Right lobe of liver (tissue), 6 donors: ENCODE measurements around the gene GALNT14. TPM values are rescaled to one million over a fixed set of nuclear protein-coding genes. Genes with fewer than 3 reads are reported as not detected.

Source experiments
- ATAC-seq, 4 donors: fragments of 200-7000 bp; cut with Tn5 transposase; one replicate each; pipeline ENCODE4 v1.9.1; 2020; ENCODE audit warnings: mild to moderate bottlenecking in 4 of 4, moderate library complexity in 4 of 4
- DNase-seq, 3 donors: peaks; one replicate each; pipeline ENCODE4 v3.0.0-alpha.2; 2020
- H3K27ac ChIP-seq, 3 donors: fragments of 200-600 bp; one replicate each; pipeline ENCODE4 v1.8.0; 2022
- H3K27me3 ChIP-seq, 2 donors: fragments of 200-600 bp; one replicate each; pipeline ENCODE4 v1.8.0; 2022
- H3K36me3 ChIP-seq, 4 donors: fragments of 200-600 bp; sonication (generic) in 1 of 4; one replicate each; pipeline versions ENCODE4 v1.5.1 to v1.8.0; 2017 to 2022; ENCODE audit warnings: control low read depth in 1 of 4
- H3K4me1 ChIP-seq, 4 donors: fragments of 200-600 bp; sonication (generic) in 1 of 4; one replicate each; pipeline versions ENCODE4 v1.5.1 to v1.8.0; 2017 to 2022; ENCODE audit warnings: control low read depth in 1 of 4
- H3K4me3 ChIP-seq, 3 donors: fragments of 200-600 bp; one replicate each; pipeline ENCODE4 v1.8.0; 2022
- H3K9me3 ChIP-seq, 4 donors: fragments of 200-600 bp; sonication (generic) in 1 of 4; one replicate each; pipeline versions ENCODE4 v1.5.1 to v1.8.0; 2017 to 2022; ENCODE audit warnings: control low read depth in 1 of 4
- POLR2A ChIP-seq: fragments of 450-650 bp; IDR thresholded peaks from one replicate; pipeline ENCODE4 v1.6.1; 2017; ENCODE audit warnings: antibody characterized with exemption, mild to moderate bottlenecking
- WGBS: methylation state at CpG from one replicate; pipeline ENCODE4 v1.1.6; 2018; ENCODE audit warnings: low coverage, low lambda C conversion rate; ENCODE audit not compliant: insufficient coverage; ENCODE audit errors: missing lambda C conversion rate; 5-methylcytosine and 5-hydroxymethylcytosine counted together
- intact Hi-C, 2 donors: fragments of 100-400 bp; cut with DNase I; formaldehyde crosslinking; loops; one replicate each; pipeline versions ENCODE4 v1.11.2 to v1.14.1; 2022
- total RNA-seq, 6 experiments: library from RNA; depleted of rRNA in 2 of 6; stranded (reverse); fragments of >200 nt in 2 of 6; fragmentation: NEBNext Ultra II Directional in 3 of 6; extraction: Animal tissue kit (Norgen Biotek cat#: 25700) in 3 of 6; gene quantifications; one replicate each; pipeline versions ENCODE4 v1.1.0 to v1.2.4, GENCODE V29; 2016 to 2023
- TF ChIP-seq, protein P1 (sequence below), 4 donors: fragments of 200-600 bp in 3 of 4; fragments of 450-650 bp in 1 of 4; IDR thresholded peaks; one replicate each; pipeline versions ENCODE4 v1.5.1 to v1.8.0; 2016 to 2022; ENCODE audit warnings: antibody characterized with exemption in 4 of 4, mild to moderate bottlenecking in 2 of 4
- donor health status: DM: no; HTN: yes; CAD: no.
- donor health status: DM: no; HTN: no; CAD: no.
- donor health status: DM: no; HTN: no; CAD: no.
- donor health status: DM: no; HTN: yes; CAD: no.
- donor health status: DM: no; HTN: yes; CAD: no.

GALNT14 gene
- total RNA-seq, 6 experiments from 2014 or later: 0.37 to 2.8 (median 1.0) TPM

DNA sequence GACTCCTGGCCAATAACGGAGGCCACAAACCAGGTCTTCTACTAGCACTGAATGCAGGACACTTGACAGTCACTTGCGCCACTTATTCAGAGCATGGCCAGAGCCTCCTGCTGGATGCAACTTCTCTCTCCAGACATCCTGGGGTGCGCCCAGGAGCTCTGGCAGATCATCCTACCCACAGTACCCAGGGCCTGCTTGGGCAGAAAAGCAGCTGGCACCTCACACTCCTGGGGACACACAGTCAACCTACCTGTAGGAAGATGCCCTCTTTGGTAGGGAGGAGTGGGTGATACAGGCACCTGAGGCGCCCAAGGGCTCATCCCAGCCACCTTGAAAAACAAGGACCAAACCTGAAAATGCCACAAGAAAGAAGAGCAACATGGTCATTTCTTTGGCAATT, 13.3 kb downstream of the GALNT14 start:
- no peak overlapping the region for H3K4me3 ChIP-seq
- H3K27ac ChIP-seq: no peak overlapping the region
- TF ChIP-seq, protein P1, sequence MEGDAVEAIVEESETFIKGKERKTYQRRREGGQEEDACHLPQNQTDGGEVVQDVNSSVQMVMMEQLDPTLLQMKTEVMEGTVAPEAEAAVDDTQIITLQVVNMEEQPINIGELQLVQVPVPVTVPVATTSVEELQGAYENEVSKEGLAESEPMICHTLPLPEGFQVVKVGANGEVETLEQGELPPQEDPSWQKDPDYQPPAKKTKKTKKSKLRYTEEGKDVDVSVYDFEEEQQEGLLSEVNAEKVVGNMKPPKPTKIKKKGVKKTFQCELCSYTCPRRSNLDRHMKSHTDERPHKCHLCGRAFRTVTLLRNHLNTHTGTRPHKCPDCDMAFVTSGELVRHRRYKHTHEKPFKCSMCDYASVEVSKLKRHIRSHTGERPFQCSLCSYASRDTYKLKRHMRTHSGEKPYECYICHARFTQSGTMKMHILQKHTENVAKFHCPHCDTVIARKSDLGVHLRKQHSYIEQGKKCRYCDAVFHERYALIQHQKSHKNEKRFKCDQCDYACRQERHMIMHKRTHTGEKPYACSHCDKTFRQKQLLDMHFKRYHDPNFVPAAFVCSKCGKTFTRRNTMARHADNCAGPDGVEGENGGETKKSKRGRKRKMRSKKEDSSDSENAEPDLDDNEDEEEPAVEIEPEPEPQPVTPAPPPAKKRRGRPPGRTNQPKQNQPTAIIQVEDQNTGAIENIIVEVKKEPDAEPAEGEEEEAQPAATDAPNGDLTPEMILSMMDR (IDR thresholded peaks at IDR 0.05): no peak
- no peak for TF ChIP-seq POLR2A
- ATAC-seq (no peak), DNase-seq (no peak)
- H3K36me3 ChIP-seq: no peaks in the 10 kb centered on the region
- no peaks in the 10 kb centered on the region for H3K9me3 ChIP-seq
- no peaks in the 10 kb centered on the region for H3K27me3 ChIP-seq
- no peaks in the 10 kb centered on the region for H3K4me1 ChIP-seq
- 60% methylated on average over 1 of the region's 4 CpGs for WGBS
- intact Hi-C loops: no loop called here

DNA sequence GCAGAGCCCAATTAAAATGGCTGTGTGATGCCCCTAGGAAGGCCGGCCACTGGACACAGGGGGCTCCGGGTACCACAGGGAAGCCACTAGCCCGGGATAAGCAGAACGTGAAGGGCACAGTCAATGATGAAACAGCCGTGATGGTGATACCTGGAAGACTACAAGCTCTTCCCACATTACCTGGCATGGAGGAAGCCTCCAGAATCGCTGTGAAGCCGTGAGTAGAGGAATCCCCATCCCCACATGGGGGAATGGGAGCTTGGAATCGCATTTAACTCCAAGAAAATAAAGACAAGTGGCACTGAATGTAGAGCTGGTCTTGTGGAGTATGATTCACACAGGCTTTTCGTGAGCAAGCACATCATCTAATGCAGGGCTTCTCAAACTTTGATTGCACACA, 16.1 kb downstream of the GALNT14 start:
- H3K4me3 ChIP-seq: no peak overlapping the region
- TF ChIP-seq, protein P1 (IDR thresholded peaks at IDR 0.05): no peak
- no peak for TF ChIP-seq POLR2A
- DNase-seq (no peak), ATAC-seq (no peak)
- intact Hi-C loops: no loop called here
- WGBS: 59% methylated on average over 8 of the region's 9 CpGs
- H3K4me1 ChIP-seq: no peaks in the 10 kb centered on the region
- H3K27ac ChIP-seq: no peak overlapping the region
- no peaks in the 10 kb centered on the region for H3K9me3 ChIP-seq
- no peaks in the 10 kb centered on the region for H3K36me3 ChIP-seq
- no peaks in the 10 kb centered on the region for H3K27me3 ChIP-seq

DNA sequence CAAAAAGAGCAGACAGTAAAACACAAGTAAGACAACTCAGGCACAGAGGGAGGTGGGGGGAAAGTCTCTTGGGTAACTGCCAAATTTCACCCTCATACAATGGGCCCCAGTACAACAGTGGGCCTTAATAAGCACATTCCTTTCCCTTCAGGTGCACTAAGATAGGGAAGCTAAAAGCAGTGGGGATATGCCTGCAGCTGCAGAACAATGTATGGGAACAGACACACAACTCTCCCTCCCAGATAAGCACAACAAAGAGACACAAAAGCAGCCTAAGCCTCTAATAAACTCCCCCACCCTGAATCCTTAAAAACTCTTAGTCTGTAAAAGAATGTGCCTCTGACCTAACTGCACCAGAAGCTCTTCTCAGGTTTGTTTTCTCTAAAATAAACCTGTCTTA, 24.5 kb downstream of the GALNT14 start:
- no peak overlapping the region for H3K27ac ChIP-seq
- TF ChIP-seq, protein P1 (IDR thresholded peaks at IDR 0.05): no peak
- no peak for TF ChIP-seq POLR2A
- no peaks in the 10 kb centered on the region for H3K9me3 ChIP-seq
- intact Hi-C loops: no loop called here
- no peaks in the 10 kb centered on the region for H3K27me3 ChIP-seq
- H3K4me3 ChIP-seq: no peak overlapping the region
- no peak for DNase-seq
- H3K4me1 ChIP-seq: no peaks in the 10 kb centered on the region
- ATAC-seq: no peak
- no peaks in the 10 kb centered on the region for H3K36me3 ChIP-seq

DNA sequence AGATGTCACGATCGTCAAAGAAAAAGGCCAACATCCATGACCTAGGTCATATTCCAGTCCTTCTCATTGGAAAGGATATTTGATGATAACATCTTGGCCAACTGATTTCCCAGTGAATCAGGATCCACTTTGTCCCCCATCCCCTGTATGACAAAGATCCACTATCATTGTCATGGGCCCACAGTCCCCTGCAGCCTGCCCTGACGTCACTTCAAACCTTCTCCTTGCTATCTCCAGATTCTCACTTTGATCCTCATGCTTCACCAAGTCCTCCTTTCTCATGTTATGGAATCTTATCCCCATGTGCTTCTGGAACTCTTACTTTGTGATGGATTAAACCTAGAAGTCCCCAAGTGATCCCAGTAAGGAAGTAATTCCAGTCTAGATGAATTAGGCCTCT, 25.7 kb downstream of the GALNT14 start:
- no peak for TF ChIP-seq POLR2A
- TF ChIP-seq, protein P1 (IDR thresholded peaks at IDR 0.05): no peak
- Histone ChIP-seq H3K4me3 (no peak overlapping the region), H3K27me3 (no peaks in the 10 kb centered on the region), H3K27ac (no peak overlapping the region), H3K36me3 (no peaks in the 10 kb centered on the region), H3K4me1 (no peaks in the 10 kb centered on the region), H3K9me3 (no peaks in the 10 kb centered on the region)
- intact Hi-C loops: no loop called here
- DNase-seq: no peak
- ATAC-seq: no peak
- 97% methylated on average over 3 of the region's 3 CpGs for WGBS

DNA sequence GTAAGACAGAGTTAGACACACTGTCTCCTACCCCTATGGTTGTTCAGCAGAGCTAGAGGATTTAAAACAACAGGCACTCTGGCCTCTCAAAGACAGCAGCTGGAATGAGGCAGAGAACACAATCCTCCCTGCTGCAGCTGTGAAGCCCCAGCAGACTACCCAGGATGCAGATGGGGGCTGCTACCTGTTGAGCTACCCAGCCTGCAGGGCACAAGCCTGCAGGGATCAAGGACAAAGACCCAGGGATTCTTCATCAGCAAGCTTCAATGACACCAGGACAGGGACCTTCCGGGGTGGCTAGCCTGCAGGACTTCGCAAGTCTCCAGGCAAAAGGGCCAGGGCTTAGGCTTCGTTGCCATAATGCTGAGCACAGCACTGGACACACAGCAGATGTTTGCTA, 27.2 kb downstream of the GALNT14 start:
- intact Hi-C loops: no loop called here
- H3K36me3 ChIP-seq: no peaks in the 10 kb centered on the region
- H3K27ac ChIP-seq: no peak overlapping the region
- no peak for TF ChIP-seq POLR2A
- TF ChIP-seq, protein P1 (IDR thresholded peaks at IDR 0.05): no peak
- no peaks in the 10 kb centered on the region for H3K9me3 ChIP-seq
- 48% methylated on average over 3 of the region's 3 CpGs for WGBS
- H3K4me1 ChIP-seq: no peaks in the 10 kb centered on the region
- H3K27me3 ChIP-seq: no peaks in the 10 kb centered on the region
- DNase-seq (no peak), ATAC-seq (no peak)
- H3K4me3 ChIP-seq: no peak overlapping the region
